ENCODE results near the gene QRFP.

QRFP gene

GRCh38 chr9:130895481-130896232, 955 bp downstream of the QRFP start:
- 87 to 88% methylated on average over 24 of the region's 24 CpGs for WGBS, 2 experiments
- no peaks in the 10 kb centered on the region for H3K9me3 ChIP-seq (ENCODE audit: control insufficient read depth, low read length)

GRCh38 chr9:130895038-130895437, 1.6 kb downstream of the QRFP start:
- Histone ChIP-seq H3K36me3 (ENCODE audit: control insufficient read depth, insufficient read depth, low read length) (peaks cover under 1% of the 10 kb centered on the region), H3K4me3 (ENCODE audit: insufficient read depth, low read depth, low read length) (no peak overlapping the region), H3K27me3 (ENCODE audit: control insufficient read depth, insufficient read depth, low read length, poor library complexity, severe bottlenecking) (no peaks in the 10 kb centered on the region), H3K27ac (ENCODE audit: insufficient read depth, low read depth, low read length, poor library complexity, severe bottlenecking) (no peak overlapping the region), H3K4me1 (ENCODE audit: control insufficient read depth, insufficient read depth, low read length) (peaks cover 16% of the 10 kb centered on the region), H3K9me3 (ENCODE audit: control insufficient read depth, low read length) (no peaks in the 10 kb centered on the region)
- 92% methylated on average over 9 of the region's 9 CpGs for WGBS, 2 experiments

More at GRCh38 chr9:130895481-130896232, 955 bp downstream of the QRFP start:
- H3K27me3 ChIP-seq (ENCODE audit: control insufficient read depth, insufficient read depth, low read length, poor library complexity, severe bottlenecking) = no peaks in the 10 kb centered on the region
- H3K36me3 ChIP-seq (ENCODE audit: control insufficient read depth, insufficient read depth, low read length) = no peaks in the 10 kb centered on the region
- H3K4me1 ChIP-seq (ENCODE audit: control insufficient read depth, insufficient read depth, low read length) = peaks cover 16% of the 10 kb centered on the region
- H3K27ac ChIP-seq (ENCODE audit: insufficient read depth, low read depth, low read length, poor library complexity, severe bottlenecking) = no peak overlapping the region
- H3K4me3 ChIP-seq (ENCODE audit: insufficient read depth, low read depth, low read length) = no peak overlapping the region

- H3K4me1 ChIP-seq (ENCODE audit: control insufficient read depth, insufficient read depth, low read length) = peaks cover 16% of the 10 kb centered on the region
- 87 to 88% methylated on average over 7 of the region's 7 CpGs for WGBS, 2 experiments
- no peak overlapping the region for H3K27ac ChIP-seq (ENCODE audit: insufficient read depth, low read depth, low read length, poor library complexity, severe bottlenecking)
- peaks cover 4% of the 10 kb centered on the region for H3K36me3 ChIP-seq (ENCODE audit: control insufficient read depth, insufficient read depth, low read length)
- H3K9me3 ChIP-seq (ENCODE audit: control insufficient read depth, low read length) = no peaks in the 10 kb centered on the region
- H3K4me3 ChIP-seq (ENCODE audit: insufficient read depth, low read depth, low read length) = no peak overlapping the region
- no peaks in the 10 kb centered on the region for H3K27me3 ChIP-seq (ENCODE audit: control insufficient read depth, insufficient read depth, low read length, poor library complexity, severe bottlenecking)
Observed at GRCh38 chr9:130894546-130894945, 2.1 kb downstream of the QRFP start.

- WGBS, 2 experiments = 87% methylated on average over 34 of the region's 34 CpGs
- Histone ChIP-seq H3K9me3 (ENCODE audit: control insufficient read depth, low read length) (no peaks in the 10 kb centered on the region), H3K27me3 (ENCODE audit: control insufficient read depth, insufficient read depth, low read length, poor library complexity, severe bottlenecking) (no peaks in the 10 kb centered on the region), H3K27ac (ENCODE audit: insufficient read depth, low read depth, low read length, poor library complexity, severe bottlenecking) (no peak overlapping the region), H3K36me3 (ENCODE audit: control insufficient read depth, insufficient read depth, low read length) (peaks cover 4% of the 10 kb centered on the region), H3K4me1 (ENCODE audit: control insufficient read depth, insufficient read depth, low read length) (peaks cover 16% of the 10 kb centered on the region), H3K4me3 (ENCODE audit: insufficient read depth, low read depth, low read length) (no peak overlapping the region)
Observed at GRCh38 chr9:130893341-130894101, 3.1 kb downstream of the QRFP start.

GRCh38 chr9:130892477-130893304, 3.9 kb downstream of the QRFP start:
- Histone ChIP-seq H3K4me3 (ENCODE audit: insufficient read depth, low read depth, low read length) (no peak overlapping the region), H3K27ac (ENCODE audit: insufficient read depth, low read depth, low read length, poor library complexity, severe bottlenecking) (no peak overlapping the region)

GRCh38 chr9:130891688-130892476, 4.7 kb downstream of the QRFP start:
- Histone ChIP-seq H3K27me3 (ENCODE audit: control insufficient read depth, insufficient read depth, low read length, poor library complexity, severe bottlenecking) (no peaks in the 10 kb centered on the region), H3K4me3 (ENCODE audit: insufficient read depth, low read depth, low read length) (no peak overlapping the region), H3K36me3 (ENCODE audit: control insufficient read depth, insufficient read depth, low read length) (peaks cover 20% of the 10 kb centered on the region), H3K4me1 (ENCODE audit: control insufficient read depth, insufficient read depth, low read length) (peaks cover 16% of the 10 kb centered on the region), H3K9me3 (ENCODE audit: control insufficient read depth, low read length) (no peaks in the 10 kb centered on the region), H3K27ac (ENCODE audit: insufficient read depth, low read depth, low read length, poor library complexity, severe bottlenecking) (no peak overlapping the region)
- WGBS, 2 experiments = 92 to 93% methylated on average over 18 of the region's 18 CpGs

More at GRCh38 chr9:130892477-130893304, 3.9 kb downstream of the QRFP start:
- Histone ChIP-seq H3K4me1 (ENCODE audit: control insufficient read depth, insufficient read depth, low read length) (peaks cover 16% of the 10 kb centered on the region), H3K36me3 (ENCODE audit: control insufficient read depth, insufficient read depth, low read length) (peaks cover 12% of the 10 kb centered on the region), H3K27me3 (ENCODE audit: control insufficient read depth, insufficient read depth, low read length, poor library complexity, severe bottlenecking) (no peaks in the 10 kb centered on the region), H3K9me3 (ENCODE audit: control insufficient read depth, low read length) (no peaks in the 10 kb centered on the region)
- WGBS, 2 experiments = 91 to 94% methylated on average over 24 of the region's 24 CpGs

- Histone ChIP-seq H3K4me1 (ENCODE audit: control insufficient read depth, insufficient read depth, low read length) (peaks cover 16% of the 10 kb centered on the region), H3K4me3 (ENCODE audit: insufficient read depth, low read depth, low read length) (no peak overlapping the region), H3K9me3 (ENCODE audit: control insufficient read depth, low read length) (no peaks in the 10 kb centered on the region), H3K36me3 (ENCODE audit: control insufficient read depth, insufficient read depth, low read length) (peaks cover 21% of the 10 kb centered on the region), H3K27me3 (ENCODE audit: control insufficient read depth, insufficient read depth, low read length, poor library complexity, severe bottlenecking) (no peaks in the 10 kb centered on the region), H3K27ac (ENCODE audit: insufficient read depth, low read depth, low read length, poor library complexity, severe bottlenecking) (no peak overlapping the region)
- whole genome bisulfite sequencing, 2 experiments = 95% methylated on average over 20 of the region's 20 CpGs
Observed at GRCh38 chr9:130890870-130891687, 5.5 kb downstream of the QRFP start.

GRCh38 chr9:130890124-130890523, 6.5 kb downstream of the QRFP start:
- Histone ChIP-seq H3K4me1 (ENCODE audit: control insufficient read depth, insufficient read depth, low read length) (peaks cover 11% of the 10 kb centered on the region), H3K27me3 (ENCODE audit: control insufficient read depth, insufficient read depth, low read length, poor library complexity, severe bottlenecking) (no peaks in the 10 kb centered on the region), H3K4me3 (ENCODE audit: insufficient read depth, low read depth, low read length) (no peak overlapping the region), H3K9me3 (ENCODE audit: control insufficient read depth, low read length) (no peaks in the 10 kb centered on the region), H3K27ac (ENCODE audit: insufficient read depth, low read depth, low read length, poor library complexity, severe bottlenecking) (no peak overlapping the region), H3K36me3 (ENCODE audit: control insufficient read depth, insufficient read depth, low read length) (peaks cover 30% of the 10 kb centered on the region)
- 95% methylated on average over 9 of the region's 9 CpGs for WGBS, 2 experiments
